Skeletal muscle satellite cell (primary cell): ENCODE measurements around the gene MARF1.

Experiments used
- H3K27me3 ChIP-seq: 2 replicates; pipeline ENCODE4 v1.7.0; 2013; ENCODE audit warnings: low read length; ENCODE audit not compliant: control insufficient read depth, insufficient read depth
- H3K36me3 ChIP-seq: 2 replicates; pipeline ENCODE4 v1.7.0; 2013; ENCODE audit warnings: mild to moderate bottlenecking, control low read depth, low read length; ENCODE audit not compliant: insufficient read depth
- H3K4me1 ChIP-seq: 2 replicates; pipeline ENCODE4 v1.7.0; 2013; ENCODE audit warnings: low read length; ENCODE audit not compliant: control insufficient read depth, insufficient read depth
- H3K4me2 ChIP-seq: 2 replicates; pipeline ENCODE4 v1.7.0; 2013; ENCODE audit warnings: mild to moderate bottlenecking, low read length
- H3K4me3 ChIP-seq: 2 replicates; pipeline ENCODE4 v1.7.0; 2013; ENCODE audit warnings: low read length
- H3K9ac ChIP-seq: 2 replicates; pipeline ENCODE4 v1.7.0; 2013; ENCODE audit warnings: mild to moderate bottlenecking, low read depth, low read length, moderate library complexity
- H3K9me3 ChIP-seq: replicated peaks from 2 replicates; pipeline ENCODE4 v1.7.0; 2013; ENCODE audit warnings: mild to moderate bottlenecking, control low read depth, low read length

MARF1 gene

GRCh38 chr16:15606518-15607220 is 36.3 kb downstream of the MARF1 start:
- peaks cover 52% of the 10 kb centered on the region for H3K36me3 ChIP-seq
- H3K9me3 ChIP-seq, result no peaks in the 10 kb centered on the region
- H3K4me1 ChIP-seq, result peaks cover 25% of the 10 kb centered on the region
- no peak overlapping the region for H3K4me3 ChIP-seq
- no peak overlapping the region for H3K9ac ChIP-seq
- H3K27me3 ChIP-seq, result no peaks in the 10 kb centered on the region
- no peak overlapping the region for H3K4me2 ChIP-seq

GRCh38 chr16:15605839-15606517 is 37.0 kb downstream of the MARF1 start:
- Histone ChIP-seq H3K4me3 (no peak overlapping the region), H3K4me1 (peaks cover 25% of the 10 kb centered on the region), H3K9ac (no peak overlapping the region), H3K36me3 (peaks cover 56% of the 10 kb centered on the region), H3K4me2 (no peak overlapping the region), H3K9me3 (no peaks in the 10 kb centered on the region), H3K27me3 (no peaks in the 10 kb centered on the region)

GRCh38 chr16:15604460-15605440 is 38.2 kb downstream of the MARF1 start:
- Histone ChIP-seq H3K4me1 (peaks cover 25% of the 10 kb centered on the region), H3K4me3 (no peak overlapping the region), H3K9me3 (no peaks in the 10 kb centered on the region), H3K27me3 (no peaks in the 10 kb centered on the region), H3K4me2 (peak overlapping the region; percentile 16), H3K36me3 (peaks cover 59% of the 10 kb centered on the region), H3K9ac (no peak overlapping the region)

GRCh38 chr16:15602285-15603044 is 40.5 kb downstream of the MARF1 start:
- Histone ChIP-seq H3K36me3 (peaks cover 77% of the 10 kb centered on the region), H3K9ac (no peak overlapping the region), H3K27me3 (no peaks in the 10 kb centered on the region), H3K4me1 (peaks cover 14% of the 10 kb centered on the region), H3K4me2 (no peak overlapping the region), H3K4me3 (no peak overlapping the region), H3K9me3 (no peaks in the 10 kb centered on the region)

- H3K4me1 ChIP-seq, result peaks cover 12% of the 10 kb centered on the region
- H3K9me3 ChIP-seq, result no peaks in the 10 kb centered on the region
- peaks cover 74% of the 10 kb centered on the region for H3K36me3 ChIP-seq
- H3K27me3 ChIP-seq, result no peaks in the 10 kb centered on the region
- H3K4me3 ChIP-seq, result no peak overlapping the region
- H3K9ac ChIP-seq, result no peak overlapping the region
- no peak overlapping the region for H3K4me2 ChIP-seq
Measured at GRCh38 chr16:15601212-15601879, 41.6 kb downstream of the MARF1 start.

- H3K4me3 ChIP-seq, result no peak overlapping the region
- H3K9me3 ChIP-seq, result no peaks in the 10 kb centered on the region
- H3K9ac ChIP-seq, result no peak overlapping the region
- H3K27me3 ChIP-seq, result no peaks in the 10 kb centered on the region
- H3K36me3 ChIP-seq, result peaks cover 89% of the 10 kb centered on the region
- no peak overlapping the region for H3K4me2 ChIP-seq
- peaks cover 2% of the 10 kb centered on the region for H3K4me1 ChIP-seq
Measured at GRCh38 chr16:15599303-15600070, 43.5 kb downstream of the MARF1 start.

- no peak overlapping the region for H3K4me3 ChIP-seq
- H3K27me3 ChIP-seq, result no peaks in the 10 kb centered on the region
- no peaks in the 10 kb centered on the region for H3K4me1 ChIP-seq
- H3K9me3 ChIP-seq, result no peaks in the 10 kb centered on the region
- peaks cover 84% of the 10 kb centered on the region for H3K36me3 ChIP-seq
- no peak overlapping the region for H3K9ac ChIP-seq
- no peak overlapping the region for H3K4me2 ChIP-seq
Measured at GRCh38 chr16:15598648-15599190, 44.2 kb downstream of the MARF1 start.

- Histone ChIP-seq H3K9me3 (no peaks in the 10 kb centered on the region), H3K9ac (no peak overlapping the region), H3K4me3 (no peak overlapping the region), H3K4me2 (no peak overlapping the region), H3K4me1 (no peaks in the 10 kb centered on the region), H3K36me3 (peaks cover 77% of the 10 kb centered on the region), H3K27me3 (no peaks in the 10 kb centered on the region)
Measured at GRCh38 chr16:15597822-15598647, 44.9 kb downstream of the MARF1 start.

- no peak overlapping the region for H3K4me3 ChIP-seq
- H3K4me2 ChIP-seq, result no peak overlapping the region
- H3K36me3 ChIP-seq, result peaks cover 68% of the 10 kb centered on the region
- no peaks in the 10 kb centered on the region for H3K27me3 ChIP-seq
- no peaks in the 10 kb centered on the region for H3K9me3 ChIP-seq
- no peak overlapping the region for H3K9ac ChIP-seq
- no peaks in the 10 kb centered on the region for H3K4me1 ChIP-seq
Measured at GRCh38 chr16:15597135-15597534, 45.8 kb downstream of the MARF1 start.
